ENCODE data around the gene SIM2. TPM values are rescaled to one million over a fixed set of nuclear protein-coding genes. Genes with fewer than 3 reads are reported as not detected.

Gene SIM2
- total RNA-seq, 2 experiments from 2014 or later: not detected

DNA sequence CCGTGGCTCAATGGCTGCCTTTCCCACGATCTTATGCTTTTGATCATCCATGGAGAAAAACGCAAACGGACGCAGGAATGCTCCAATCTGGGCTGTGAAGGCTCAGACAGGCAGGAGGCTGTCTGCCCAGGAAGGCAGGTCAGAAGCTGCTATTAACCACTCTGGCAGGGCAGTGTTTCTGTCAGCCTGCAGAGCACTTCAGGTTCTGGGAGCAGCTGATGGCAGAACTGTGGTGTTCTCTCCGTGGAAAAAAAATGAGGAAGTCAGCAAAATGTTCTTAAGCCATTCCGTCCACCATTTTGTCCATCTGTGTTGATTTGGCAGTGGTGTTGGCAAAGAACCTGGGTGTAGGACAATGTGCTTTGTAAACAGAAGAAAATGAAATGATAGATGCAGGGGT, 91.7 kb downstream of the SIM2 start:
- intact Hi-C loops (cut with micrococcal nuclease; ENCODE audit: unreplicated experiment): no loop called here
- POLR2A ChIA-PET: no interaction called here

GRCh38 chr21:36791180-36791579, 92.3 kb downstream of the SIM2 start:
- CTCF ChIA-PET (ENCODE audit: unreplicated experiment): no interaction called here
- DNase-seq (ENCODE audit: low spot score): no peak
- H3K27ac ChIP-seq (ENCODE audit: low read depth, low read length, poor library complexity, severe bottlenecking): no peak overlapping the region
- intact Hi-C loops (cut with micrococcal nuclease; ENCODE audit: unreplicated experiment): no loop called here
- BruUV-seq (replicated peaks): no TSS peak
- H4K20me1 ChIP-seq (ENCODE audit: insufficient read depth, low read length): no peaks in the 10 kb centered on the region
- H3K4me2 ChIP-seq (ENCODE audit: low read length): no peak overlapping the region
- no peaks in the 10 kb centered on the region for H3K36me3 ChIP-seq (ENCODE audit: insufficient read depth, low read length)
- H3K4me3 ChIP-seq (ENCODE audit: low read depth, low read length, poor library complexity, severe bottlenecking): no peak overlapping the region
- no peak for TF ChIP-seq EZH2phosphoT487 (IDR thresholded peaks at IDR 0.05; ENCODE audit: borderline replicate concordance, low read depth, low read length)
- TF ChIP-seq CTCF (conservative IDR thresholded peaks at IDR 0.05; ENCODE audit: low read length): no peak
- H2AFZ ChIP-seq (ENCODE audit: low read length): no peak overlapping the region
- POLR2A ChIA-PET: no interaction called here
- H3K9me3 ChIP-seq (ENCODE audit: low read length): no peaks in the 10 kb centered on the region
- H3K9me2 ChIP-seq (ENCODE audit: insufficient read depth, low read length): no peaks in the 10 kb centered on the region
- H3K4me1 ChIP-seq (ENCODE audit: insufficient read depth, low read length, poor library complexity, severe bottlenecking): no peaks in the 10 kb centered on the region
- no peaks in the 10 kb centered on the region for H3K79me2 ChIP-seq (ENCODE audit: insufficient read depth, low read depth, low read length)

More for the DNA sequence above, 91.7 kb downstream of the SIM2 start:
- H3K4me2 ChIP-seq (ENCODE audit: low read length): no peak overlapping the region
- no peaks in the 10 kb centered on the region for H3K4me1 ChIP-seq (ENCODE audit: insufficient read depth, low read length, poor library complexity, severe bottlenecking)
- H2AFZ ChIP-seq (ENCODE audit: low read length): no peak overlapping the region
- H3K9me2 ChIP-seq (ENCODE audit: insufficient read depth, low read length): no peaks in the 10 kb centered on the region
- no peak for TF ChIP-seq EZH2phosphoT487 (IDR thresholded peaks at IDR 0.05; ENCODE audit: borderline replicate concordance, low read depth, low read length)
- TF ChIP-seq CTCF (conservative IDR thresholded peaks at IDR 0.05; ENCODE audit: low read length): no peak
- no peak overlapping the region for H3K4me3 ChIP-seq (ENCODE audit: low read depth, low read length, poor library complexity, severe bottlenecking)
- no peaks in the 10 kb centered on the region for H3K9me3 ChIP-seq (ENCODE audit: low read length)
- CTCF ChIA-PET (ENCODE audit: unreplicated experiment): no interaction called here
- H3K27ac ChIP-seq (ENCODE audit: low read depth, low read length, poor library complexity, severe bottlenecking): no peak overlapping the region
- no peaks in the 10 kb centered on the region for H3K36me3 ChIP-seq (ENCODE audit: insufficient read depth, low read length)
- no peak for DNase-seq (ENCODE audit: low spot score)
- no peaks in the 10 kb centered on the region for H4K20me1 ChIP-seq (ENCODE audit: insufficient read depth, low read length)
- no TSS peak for BruUV-seq (replicated peaks)
- no peaks in the 10 kb centered on the region for H3K79me2 ChIP-seq (ENCODE audit: insufficient read depth, low read depth, low read length)

GRCh38 chr21:36791695-36792470, 93.0 kb downstream of the SIM2 start:
- Histone ChIP-seq H3K4me3 (ENCODE audit: low read depth, low read length, poor library complexity, severe bottlenecking) (no peak overlapping the region), H2AFZ (ENCODE audit: low read length) (no peak overlapping the region), H3K27ac (ENCODE audit: low read depth, low read length, poor library complexity, severe bottlenecking) (no peak overlapping the region), H3K36me3 (ENCODE audit: insufficient read depth, low read length) (no peaks in the 10 kb centered on the region), H3K79me2 (ENCODE audit: insufficient read depth, low read depth, low read length) (no peaks in the 10 kb centered on the region), H4K20me1 (ENCODE audit: insufficient read depth, low read length) (no peaks in the 10 kb centered on the region), H3K4me1 (ENCODE audit: insufficient read depth, low read length, poor library complexity, severe bottlenecking) (no peaks in the 10 kb centered on the region), H3K9me2 (ENCODE audit: insufficient read depth, low read length) (no peaks in the 10 kb centered on the region), H3K4me2 (ENCODE audit: low read length) (no peak overlapping the region), H3K9me3 (ENCODE audit: low read length) (no peaks in the 10 kb centered on the region)
- no TSS peak for BruUV-seq (replicated peaks)
- no peak for DNase-seq (ENCODE audit: low spot score)
- no peak for TF ChIP-seq EZH2phosphoT487 (IDR thresholded peaks at IDR 0.05; ENCODE audit: borderline replicate concordance, low read depth, low read length)
- TF ChIP-seq CTCF (conservative IDR thresholded peaks at IDR 0.05; ENCODE audit: low read length): no peak
- ChIA-PET CTCF (ENCODE audit: unreplicated experiment) (no interaction called here), POLR2A (interaction anchor here (0.8 kb wide), 1 partner anchor 46 kb away, joined by 5 read pairs; no protein-coding TSS in a partner anchor)
- intact Hi-C loops (cut with micrococcal nuclease; ENCODE audit: unreplicated experiment): no loop called here

Measured in OCI-LY7 (cell line).